HG03103 (cell line): ENCODE data around the gene GLIPR2.

Experiments used
- ATAC-seq: cut with Tn5 transposase; IDR thresholded peaks from one replicate; pipeline ENCODE4 v1.9.1; 2021; ENCODE audit warnings: low read depth; ENCODE audit not compliant: unreplicated experiment

GLIPR2 gene

GRCh38 chr9:36190388-36191289, 54.1 kb downstream of the GLIPR2 start, which contains the start of gene CLTA:
TSS of gene CLTA (plus strand) at chr9:36190921. CDS start at chr9:36191057, 136 bp downstream.
- ATAC-seq, result peak; percentile 91

- peak; percentile 2 for ATAC-seq
These were observed 54.7 kb downstream of the GLIPR2 start for GRCh38 chr9:36191290-36191645.

GRCh38 chr9:36191686-36192085, 55.2 kb downstream of the GLIPR2 start:
- no peak for ATAC-seq

GRCh38 chr9:36192196-36192595, 55.7 kb downstream of the GLIPR2 start:
- no peak for ATAC-seq

- no peak for ATAC-seq
These were observed 56.5 kb downstream of the GLIPR2 start for GRCh38 chr9:36193023-36193422.

- no peak for ATAC-seq
These were observed 57.9 kb downstream of the GLIPR2 start for GRCh38 chr9:36194326-36195000.

- no peak for ATAC-seq
These were observed 68.5 kb downstream of the GLIPR2 start for GRCh38 chr9:36204906-36205547.

- ATAC-seq, result no peak
These were observed 70.5 kb downstream of the GLIPR2 start for GRCh38 chr9:36207016-36207415.

- ATAC-seq, result no peak
These were observed 71.0 kb downstream of the GLIPR2 start for GRCh38 chr9:36207546-36208012.

- ATAC-seq, result no peak
These were observed 72.2 kb downstream of the GLIPR2 start for GRCh38 chr9:36208521-36209253.

GRCh38 chr9:36210722-36211121, 74.2 kb downstream of the GLIPR2 start:
- ATAC-seq, result no peak

- ATAC-seq, result no peak
These were observed 75.0 kb downstream of the GLIPR2 start for GRCh38 chr9:36211510-36211909.

- no peak for ATAC-seq
These were observed 76.9 kb downstream of the GLIPR2 start for GRCh38 chr9:36213387-36213786.
